Measurements from ENCODE around the gene PIGL. TPM values are rescaled to one million over a fixed set of nuclear protein-coding genes. Genes with fewer than 3 reads are reported as not detected.
"Not testable (repeated sequence)": the region's sequence is repeated elsewhere in the genome, so short reads cannot be mapped to it uniquely, and the experiment has no call there.

The PIGL gene
- total RNA-seq, 3 donors from 2014 or later = 54.6 to 76.2 (median 68.8) TPM

DNA sequence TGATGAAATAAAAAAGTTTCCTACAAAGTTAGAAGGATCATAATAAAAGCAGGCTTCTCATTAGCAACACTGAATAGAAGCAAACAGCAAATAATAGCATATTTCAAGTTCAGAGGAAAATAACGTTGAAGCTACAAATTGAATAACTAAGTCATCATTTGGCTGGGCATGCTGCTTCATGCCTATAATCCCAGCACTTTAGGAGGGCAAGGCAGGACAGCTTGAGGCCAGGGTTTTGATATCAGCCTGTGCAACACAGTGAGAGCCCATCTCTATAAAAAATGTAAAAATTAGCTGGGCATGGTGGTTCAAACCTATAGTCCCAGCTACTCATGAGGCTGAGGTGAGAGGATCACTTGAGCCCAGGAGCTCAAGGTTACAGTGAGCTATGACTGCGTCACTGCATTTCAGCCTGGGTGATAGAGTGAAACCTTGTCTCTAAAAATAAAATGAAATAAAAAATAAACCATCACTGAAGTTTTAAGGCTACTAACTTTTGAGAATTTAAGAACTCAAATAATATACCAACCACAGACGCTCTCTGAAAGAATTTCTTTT lies 27.1 kb upstream of the PIGL start:
- Histone ChIP-seq H3K9me3 (no peaks in the 10 kb centered on the region), H3K4me1 (no peaks in the 10 kb centered on the region), H3K4me3 (no peak overlapping the region), H3K36me3 (no peaks in the 10 kb centered on the region), H3K27me3 (no peaks in the 10 kb centered on the region), H3K27ac (no peak overlapping the region)
- no peak for DNase-seq (ENCODE audit: low spot score in 2 of 2)
- intact Hi-C loops (cut with DNase I; ENCODE audit: low total_unique reads) = no loop called here
- TF ChIP-seq, protein P1, sequence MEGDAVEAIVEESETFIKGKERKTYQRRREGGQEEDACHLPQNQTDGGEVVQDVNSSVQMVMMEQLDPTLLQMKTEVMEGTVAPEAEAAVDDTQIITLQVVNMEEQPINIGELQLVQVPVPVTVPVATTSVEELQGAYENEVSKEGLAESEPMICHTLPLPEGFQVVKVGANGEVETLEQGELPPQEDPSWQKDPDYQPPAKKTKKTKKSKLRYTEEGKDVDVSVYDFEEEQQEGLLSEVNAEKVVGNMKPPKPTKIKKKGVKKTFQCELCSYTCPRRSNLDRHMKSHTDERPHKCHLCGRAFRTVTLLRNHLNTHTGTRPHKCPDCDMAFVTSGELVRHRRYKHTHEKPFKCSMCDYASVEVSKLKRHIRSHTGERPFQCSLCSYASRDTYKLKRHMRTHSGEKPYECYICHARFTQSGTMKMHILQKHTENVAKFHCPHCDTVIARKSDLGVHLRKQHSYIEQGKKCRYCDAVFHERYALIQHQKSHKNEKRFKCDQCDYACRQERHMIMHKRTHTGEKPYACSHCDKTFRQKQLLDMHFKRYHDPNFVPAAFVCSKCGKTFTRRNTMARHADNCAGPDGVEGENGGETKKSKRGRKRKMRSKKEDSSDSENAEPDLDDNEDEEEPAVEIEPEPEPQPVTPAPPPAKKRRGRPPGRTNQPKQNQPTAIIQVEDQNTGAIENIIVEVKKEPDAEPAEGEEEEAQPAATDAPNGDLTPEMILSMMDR (IDR thresholded peaks at IDR 0.05) = no peak
- TF ChIP-seq POLR2A (IDR thresholded peaks at IDR 0.05) = no peak
- no peak for TF ChIP-seq POLR2AphosphoS5 (IDR thresholded peaks at IDR 0.05)

DNA sequence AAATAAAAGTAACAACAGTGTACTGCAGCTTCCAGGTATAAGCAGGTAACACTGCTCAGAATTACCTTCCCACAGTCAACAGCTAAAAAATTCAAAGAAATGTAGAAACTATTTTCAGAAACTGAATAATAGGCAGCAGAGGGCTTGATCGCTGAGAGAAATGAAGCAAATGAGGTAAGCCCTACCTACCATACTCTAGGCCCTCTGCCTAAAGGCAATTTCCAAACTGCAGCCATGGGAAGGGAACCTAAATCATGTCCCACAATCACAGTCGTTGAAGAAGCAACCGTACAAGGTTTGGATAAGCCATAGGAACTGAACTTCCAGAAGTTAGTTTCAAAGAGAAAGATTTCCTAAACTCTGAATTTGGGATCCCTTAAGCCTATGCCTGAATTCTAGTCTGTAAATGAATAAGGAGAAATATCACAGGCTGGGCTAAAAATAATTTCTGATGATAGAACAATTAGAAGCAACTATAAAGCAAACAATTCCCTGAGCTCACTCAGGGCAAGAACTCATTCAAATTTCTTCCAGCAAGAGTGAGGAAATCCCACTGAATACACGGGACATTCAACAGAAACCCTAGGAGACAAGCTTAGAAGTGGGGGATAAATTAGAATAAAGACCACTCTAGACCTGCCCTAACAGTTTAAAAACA lies 26.2 kb upstream of the PIGL start:
- TF ChIP-seq POLR2A (IDR thresholded peaks at IDR 0.05) (no peak), POLR2AphosphoS5 (IDR thresholded peaks at IDR 0.05) (no peak)
- TF ChIP-seq, protein P1 (IDR thresholded peaks at IDR 0.05) = no peak
- Histone ChIP-seq H3K27me3 (no peaks in the 10 kb centered on the region), H3K36me3 (no peaks in the 10 kb centered on the region), H3K4me1 (no peaks in the 10 kb centered on the region), H3K4me3 (no peak overlapping the region), H3K9me3 (no peaks in the 10 kb centered on the region), H3K27ac (no peak overlapping the region)
- no peak for DNase-seq (ENCODE audit: low spot score in 2 of 2)
- intact Hi-C loops (cut with DNase I; ENCODE audit: low total_unique reads) = no loop called here

DNA sequence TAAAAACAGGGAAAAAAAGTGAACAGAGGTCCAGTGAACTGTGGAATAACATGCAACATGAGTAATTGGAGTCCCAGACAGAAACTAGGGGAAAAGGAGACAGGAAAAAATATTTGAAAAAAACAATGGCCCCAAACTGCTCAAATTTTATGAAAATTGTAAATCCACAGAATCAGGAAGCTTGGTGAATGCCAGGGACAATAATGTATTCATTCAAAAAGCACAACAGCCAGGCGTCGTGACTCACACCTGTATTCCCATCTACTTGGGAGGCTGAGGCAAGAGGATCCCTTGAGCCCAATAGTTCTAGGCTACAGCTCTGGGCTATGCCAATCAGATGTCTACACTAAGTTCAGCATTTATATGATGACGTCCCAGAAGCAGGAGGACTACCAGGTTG lies 25.4 kb upstream of the PIGL start:
- intact Hi-C loops (cut with DNase I; ENCODE audit: low total_unique reads) = no loop called here
- Histone ChIP-seq H3K4me1 (no peaks in the 10 kb centered on the region), H3K36me3 (no peaks in the 10 kb centered on the region), H3K4me3 (no peak overlapping the region), H3K27me3 (no peaks in the 10 kb centered on the region), H3K27ac (no peak overlapping the region), H3K9me3 (no peaks in the 10 kb centered on the region)
- TF ChIP-seq POLR2A (IDR thresholded peaks at IDR 0.05) (no peak), POLR2AphosphoS5 (IDR thresholded peaks at IDR 0.05) (no peak)
- TF ChIP-seq, protein P1 (IDR thresholded peaks at IDR 0.05) = no peak
- no peak for DNase-seq (ENCODE audit: low spot score in 2 of 2)

DNA sequence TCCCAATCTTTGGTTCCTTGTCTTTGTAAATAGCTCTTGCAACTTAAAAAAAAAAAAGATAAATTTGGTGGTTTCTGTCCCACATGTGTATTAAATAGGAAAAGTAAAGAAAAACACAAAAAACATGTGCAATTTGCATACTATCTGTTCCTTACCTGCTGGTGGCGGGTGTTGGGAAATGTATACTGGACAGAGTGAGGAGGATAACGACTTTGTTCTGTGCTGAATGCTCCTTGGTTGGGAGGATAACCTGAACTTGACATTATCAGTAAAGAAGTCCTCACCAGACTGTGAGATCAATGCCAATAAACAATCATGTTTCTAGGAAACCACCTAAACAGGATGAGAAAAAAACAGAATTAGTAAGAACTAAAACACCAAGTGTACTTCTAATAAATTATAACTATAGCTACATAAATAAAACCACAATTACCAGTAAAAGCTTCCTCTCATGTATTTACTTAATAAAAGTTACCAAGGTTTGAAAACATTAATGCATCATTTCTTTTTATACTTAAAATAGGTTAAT lies 22.6 kb upstream of the PIGL start:
- H3K27ac ChIP-seq; intact Hi-C loops (cut with DNase I; ENCODE audit: low total_unique reads): not testable (repeated sequence)

DNA sequence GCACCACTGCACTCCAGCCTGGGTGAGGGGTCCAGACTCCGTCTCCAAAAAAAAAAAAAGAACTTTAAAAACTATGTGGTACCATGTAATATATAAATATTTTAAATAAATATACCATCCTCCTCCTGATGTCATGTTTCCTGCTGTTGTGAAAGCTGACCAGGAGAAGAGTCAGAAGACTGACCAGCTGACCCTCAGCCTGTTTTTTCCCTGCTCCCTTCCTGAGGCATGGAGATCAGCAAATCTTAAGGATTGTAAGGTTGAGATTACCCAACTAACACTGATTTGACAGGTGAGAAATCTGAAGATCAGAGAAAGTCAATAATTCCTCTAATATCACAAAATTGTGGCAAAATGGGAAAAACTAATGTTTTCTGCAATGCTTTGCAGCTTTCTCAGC lies 19.7 kb upstream of the PIGL start:
- Histone ChIP-seq H3K27me3 (no peaks in the 10 kb centered on the region), H3K4me1 (peaks cover 0 to 7% of the 10 kb centered on the region in 2 donors), H3K9me3 (no peaks in the 10 kb centered on the region), H3K36me3 (no peaks in the 10 kb centered on the region), H3K4me3 (no peak overlapping the region), H3K27ac (no peak overlapping the region)
- DNase-seq (ENCODE audit: low spot score in 2 of 2) = no peak
- intact Hi-C loops (cut with DNase I; ENCODE audit: low total_unique reads) = no loop called here
- TF ChIP-seq POLR2A (IDR thresholded peaks at IDR 0.05) (no peak), POLR2AphosphoS5 (IDR thresholded peaks at IDR 0.05) (no peak)
- TF ChIP-seq, protein P1 (IDR thresholded peaks at IDR 0.05) = no peak

More for the DNA sequence above, 22.6 kb upstream of the PIGL start:
- not testable (repeated sequence) for H3K36me3 ChIP-seq; DNase-seq (ENCODE audit: low spot score in 2 of 2); H3K27me3 ChIP-seq; H3K4me1 ChIP-seq; H3K4me3 ChIP-seq; H3K9me3 ChIP-seq

Data from breast epithelium (tissue), 4 donors.